GM21528 (cell line): ENCODE results near the gene HES7.
"Not testable (repeated sequence)": the region's sequence is repeated elsewhere in the genome, so short reads cannot be mapped to it uniquely, and the experiment has no call there.

Experiments used
- ATAC-seq: cut with Tn5 transposase; IDR thresholded peaks from one replicate; pipeline ENCODE4 v1.9.1; 2021; ENCODE audit warnings: mild to moderate bottlenecking, moderate library complexity; ENCODE audit not compliant: unreplicated experiment, low FRiP score

The HES7 gene

DNA sequence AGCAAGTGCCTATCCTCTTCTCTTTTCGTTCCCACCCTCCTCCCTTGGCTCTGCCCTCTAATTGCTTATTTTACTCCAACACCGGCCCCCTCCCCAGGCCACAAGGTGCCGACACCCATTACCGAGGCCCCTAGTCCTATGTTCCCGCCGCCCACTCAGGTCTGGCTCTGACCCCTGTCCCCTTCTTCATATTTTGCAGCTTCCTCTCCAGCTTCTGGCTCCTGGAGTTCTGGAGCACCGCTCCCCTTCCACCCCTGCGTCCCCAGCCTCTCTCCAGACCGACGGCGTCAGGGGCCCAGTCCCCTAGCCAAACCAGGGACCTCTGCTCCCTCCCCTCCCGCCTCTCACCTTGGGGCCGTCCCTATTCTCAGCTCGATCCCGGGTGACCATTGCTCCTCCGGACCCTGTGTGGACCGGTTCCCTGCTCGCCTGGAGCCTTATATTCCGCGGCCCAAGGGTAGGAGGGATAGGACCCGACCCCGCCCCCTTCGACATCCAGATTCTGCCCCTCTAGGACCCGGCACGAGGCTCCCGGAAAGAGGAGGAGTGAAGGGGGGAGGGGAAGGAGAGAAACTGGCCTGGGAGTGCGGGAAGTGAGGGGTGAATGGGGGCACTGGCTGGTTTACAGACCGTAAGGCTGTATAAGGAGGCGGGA lies at the start of gene HES7:
HES7 (minus strand) TSS at position 412 of the 655 bp plus-strand sequence; CDS start at position 390, 22 bp downstream.
- ATAC-seq = no peak

DNA sequence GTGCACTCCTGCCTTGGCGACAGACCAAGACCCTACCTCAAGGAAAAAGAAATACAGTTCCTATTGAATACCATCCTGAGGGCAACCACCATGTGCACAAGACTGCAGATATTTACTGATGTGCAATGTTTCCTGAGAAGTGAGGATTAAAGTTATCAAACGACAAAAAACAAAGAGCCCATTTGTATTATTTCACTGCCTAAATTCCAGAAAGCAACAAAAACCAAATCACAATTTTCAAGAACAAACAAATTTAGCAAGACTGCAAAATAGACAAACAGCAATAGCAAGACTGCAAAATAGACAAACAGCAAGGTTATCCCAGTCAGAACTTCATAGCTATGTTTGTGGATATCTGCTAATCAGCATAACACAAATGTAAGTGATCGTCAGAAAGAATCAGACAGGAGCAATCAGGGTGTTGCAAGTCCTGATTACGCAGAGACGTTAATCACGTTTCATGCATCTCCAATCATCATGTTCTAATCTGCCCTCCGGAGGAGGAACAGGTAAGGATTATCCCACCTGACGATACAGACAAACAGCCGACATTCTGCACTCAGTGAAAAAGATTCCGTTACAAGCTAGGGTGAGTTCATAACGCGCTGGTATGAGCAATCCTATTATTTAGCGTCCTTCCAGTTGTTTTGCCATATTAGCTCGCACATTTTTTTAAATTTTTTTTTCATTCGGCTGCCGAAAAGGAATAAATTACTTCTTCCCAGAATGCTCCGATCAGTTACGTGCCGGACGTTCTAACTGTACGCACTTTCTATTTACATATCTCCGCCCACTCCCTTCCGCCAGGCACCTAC lies 49.4 kb upstream of the HES7 start:
- peak; percentile 68 for ATAC-seq

DNA sequence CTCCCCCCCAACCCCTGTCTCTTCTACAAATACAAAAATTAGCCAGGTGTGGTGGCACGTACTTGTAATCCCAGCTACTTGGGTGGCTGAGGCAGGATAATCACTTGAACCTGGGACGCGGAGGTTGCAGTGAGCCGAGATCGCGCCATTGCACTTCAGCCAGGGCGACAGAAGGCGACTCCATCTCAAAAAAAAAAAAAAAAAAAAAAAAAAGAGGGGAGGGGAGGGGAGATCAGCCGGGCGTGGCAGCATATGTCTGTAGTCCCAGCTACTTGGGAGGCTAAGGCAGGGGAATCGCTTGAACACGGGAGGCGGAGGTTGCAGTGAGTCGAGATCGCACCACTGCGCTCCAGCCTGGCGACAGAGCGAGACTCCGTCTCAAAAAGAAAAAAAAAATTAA lies 46.3 kb upstream of the HES7 start:
- ATAC-seq = not testable (repeated sequence)

DNA sequence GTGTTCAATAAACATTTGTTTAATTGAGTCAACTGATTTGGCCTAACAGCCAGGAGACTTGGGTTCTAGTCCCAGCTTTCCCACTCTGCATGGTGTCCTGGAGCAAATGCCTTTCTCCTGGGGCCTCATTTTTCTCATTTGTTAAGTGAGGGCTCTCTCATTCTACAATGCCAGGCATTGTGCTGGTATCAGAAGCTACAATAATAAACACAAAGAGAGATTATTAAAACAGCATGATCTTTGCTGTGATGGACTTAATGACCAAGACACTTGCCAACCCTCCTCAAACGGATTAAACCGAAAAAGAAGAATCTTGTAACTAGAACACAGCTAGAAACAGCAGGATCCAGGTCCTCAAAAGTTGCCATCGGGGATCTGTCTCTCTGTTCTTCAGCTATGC lies 43.6 kb upstream of the HES7 start:
- no peak for ATAC-seq

DNA sequence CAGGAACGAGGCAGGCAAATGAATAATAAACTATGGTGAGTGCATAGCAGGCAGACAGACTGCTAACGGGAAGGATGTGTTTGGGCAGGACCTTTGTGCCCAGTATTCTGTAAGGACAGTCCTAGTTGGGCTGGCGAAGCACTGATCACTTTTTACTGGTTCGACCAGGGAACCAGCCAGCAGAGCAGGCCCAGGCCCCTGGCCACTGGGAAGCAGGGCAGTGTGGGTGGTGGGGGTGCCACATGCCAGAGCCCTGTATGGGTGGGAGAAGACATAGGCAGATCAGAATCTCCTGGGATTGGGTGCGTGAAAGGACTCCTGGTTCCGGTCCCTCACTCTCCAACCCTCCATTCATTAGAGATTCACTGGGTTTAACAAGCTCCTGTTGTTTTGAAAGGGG lies 42.8 kb upstream of the HES7 start:
- ATAC-seq = no peak

DNA sequence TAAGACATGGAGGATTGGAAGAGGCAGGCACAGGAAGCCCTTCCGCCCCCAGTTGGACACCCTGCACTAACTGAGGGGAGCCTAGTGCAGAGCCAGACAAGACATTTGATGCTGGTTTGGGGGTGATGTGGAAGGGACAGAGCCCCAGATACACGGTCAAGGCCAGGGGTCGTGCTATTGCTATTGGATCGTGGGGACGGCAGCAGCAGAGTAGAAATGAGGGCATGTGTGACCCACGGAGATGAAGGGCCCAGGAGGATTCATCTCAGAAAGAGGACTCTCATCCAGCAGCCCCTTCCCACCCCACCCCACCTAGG lies 40.9 kb upstream of the HES7 start:
- no peak for ATAC-seq

DNA sequence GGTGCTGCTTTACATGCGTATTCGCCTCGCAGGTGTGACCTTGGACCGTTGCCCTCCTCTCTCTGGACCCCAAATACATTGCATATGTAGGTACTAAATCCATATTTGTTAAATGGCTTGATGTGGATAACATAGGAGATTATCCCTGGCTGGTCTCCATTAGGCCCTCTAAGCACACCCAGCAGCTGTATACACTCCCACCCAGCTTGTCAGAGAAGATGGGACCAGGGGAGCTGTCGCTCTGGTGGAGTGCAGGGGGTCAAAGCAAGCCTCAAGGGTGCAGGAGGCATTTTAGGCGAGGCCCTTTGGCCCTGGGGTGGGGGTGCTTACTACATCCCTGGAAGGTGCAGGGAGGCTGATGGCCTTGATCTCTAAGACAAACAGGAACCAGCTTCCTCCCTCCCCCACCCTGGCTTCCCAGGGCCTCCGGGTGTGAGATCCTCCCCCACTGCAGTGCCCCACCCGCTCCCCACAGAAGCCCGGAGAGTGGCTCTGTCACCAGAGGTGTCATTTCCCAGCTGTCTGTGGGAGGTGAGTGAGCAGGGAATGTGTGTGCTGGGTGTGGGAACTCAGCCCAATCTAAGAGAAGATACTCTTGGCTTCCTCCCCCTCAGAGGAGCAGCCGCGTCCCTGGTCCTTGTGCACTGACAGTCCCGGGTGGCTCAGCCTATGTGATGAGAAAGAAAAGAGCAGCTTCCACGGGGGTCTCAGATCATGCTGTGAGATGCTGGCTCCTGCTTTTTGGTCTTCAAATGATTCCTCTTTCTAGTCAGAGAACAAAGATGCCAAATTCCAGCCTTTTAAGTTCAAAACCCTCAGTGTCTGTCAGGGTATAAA lies 40.3 kb upstream of the HES7 start:
- no peak for ATAC-seq

DNA sequence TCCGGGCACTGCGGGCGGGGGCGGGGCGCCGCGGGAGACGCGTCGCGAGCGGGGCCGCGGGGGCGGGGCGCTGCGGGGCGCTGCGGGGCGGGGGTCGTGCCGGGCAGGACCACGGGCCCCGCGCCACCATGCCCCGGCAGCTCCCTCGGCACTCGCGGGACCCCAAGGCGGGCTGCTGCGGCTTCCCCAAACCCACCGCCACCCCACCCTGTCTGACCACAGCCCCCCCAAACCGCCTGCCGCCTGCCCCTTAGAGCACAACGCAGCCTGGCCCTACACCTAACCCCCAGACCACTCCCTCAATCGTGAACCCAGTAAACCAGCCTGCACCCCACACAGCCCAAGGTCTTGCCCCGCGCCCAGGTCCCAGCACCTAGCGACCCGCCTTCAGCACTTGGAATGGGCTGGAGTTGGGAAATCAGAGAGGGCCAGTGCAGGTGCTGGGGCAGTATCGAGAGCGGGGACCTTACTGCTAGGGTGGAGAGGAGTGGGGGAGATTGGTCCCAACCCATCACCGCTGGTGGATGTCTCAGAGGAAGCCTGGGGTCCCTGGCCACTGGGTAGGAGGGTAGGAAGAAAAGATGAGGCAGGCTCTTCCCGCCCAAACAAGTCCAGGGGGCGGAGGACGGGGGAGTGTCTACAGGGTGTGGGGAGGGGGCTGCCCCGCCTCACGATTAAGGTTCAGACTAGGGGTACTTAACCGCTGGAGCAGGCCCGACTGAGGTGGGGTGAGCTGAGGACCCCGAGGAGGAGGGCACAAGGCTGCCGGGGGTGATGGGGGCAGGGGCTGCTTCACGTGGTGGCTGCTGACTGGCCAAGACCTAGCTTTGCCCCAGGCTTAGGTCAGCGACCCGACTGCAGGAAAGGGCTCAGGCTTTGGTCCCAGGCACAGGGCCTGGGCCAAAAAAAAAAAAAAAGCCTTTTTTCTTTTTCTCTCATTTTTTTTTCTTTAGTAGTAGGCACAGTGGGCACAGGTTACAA lies 39.4 kb upstream of the HES7 start:
- no peak for ATAC-seq

DNA sequence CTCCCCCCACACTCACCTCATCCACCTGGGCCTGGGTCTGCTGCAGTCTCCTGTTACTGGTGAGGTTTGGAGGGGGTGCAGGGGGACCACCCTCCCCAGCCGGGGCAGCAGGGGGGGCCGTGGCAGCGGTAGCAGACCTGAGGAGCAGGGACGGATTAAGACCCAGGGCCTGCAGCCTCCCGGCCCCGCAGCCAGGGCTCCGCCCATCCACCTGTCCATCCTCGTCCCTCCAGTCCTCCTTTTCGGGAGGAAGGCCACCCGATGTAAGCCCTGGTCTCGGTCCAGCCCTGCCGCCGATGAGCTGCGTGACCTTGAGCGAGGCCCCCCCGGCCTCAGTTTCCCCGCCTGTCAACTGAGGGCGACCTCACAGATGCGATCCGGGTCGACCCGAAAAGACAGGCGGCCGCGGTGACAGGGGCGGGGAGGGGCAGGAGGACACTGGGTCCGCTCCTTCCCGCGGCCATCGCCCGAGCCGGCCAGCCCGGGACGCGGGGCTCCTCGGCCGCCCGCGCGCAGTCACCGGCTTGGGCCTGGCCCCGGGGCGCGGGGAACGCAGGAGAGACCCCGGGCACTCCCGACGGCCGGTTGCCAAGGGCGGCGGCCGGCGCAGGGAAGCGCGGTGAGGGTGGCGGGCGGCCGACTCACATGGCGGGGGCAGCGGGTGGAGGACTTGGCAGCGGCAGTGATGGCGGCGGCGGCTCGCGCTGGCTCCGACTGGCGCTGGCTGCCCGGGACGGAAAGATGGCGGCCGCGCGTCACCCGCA lies 38.5 kb upstream of the HES7 start, which contains the start of gene VAMP2:
VAMP2 (minus strand) TSS at position 716 of the 764 bp plus-strand sequence; CDS start at position 647, 69 bp downstream.
- no peak for ATAC-seq

DNA sequence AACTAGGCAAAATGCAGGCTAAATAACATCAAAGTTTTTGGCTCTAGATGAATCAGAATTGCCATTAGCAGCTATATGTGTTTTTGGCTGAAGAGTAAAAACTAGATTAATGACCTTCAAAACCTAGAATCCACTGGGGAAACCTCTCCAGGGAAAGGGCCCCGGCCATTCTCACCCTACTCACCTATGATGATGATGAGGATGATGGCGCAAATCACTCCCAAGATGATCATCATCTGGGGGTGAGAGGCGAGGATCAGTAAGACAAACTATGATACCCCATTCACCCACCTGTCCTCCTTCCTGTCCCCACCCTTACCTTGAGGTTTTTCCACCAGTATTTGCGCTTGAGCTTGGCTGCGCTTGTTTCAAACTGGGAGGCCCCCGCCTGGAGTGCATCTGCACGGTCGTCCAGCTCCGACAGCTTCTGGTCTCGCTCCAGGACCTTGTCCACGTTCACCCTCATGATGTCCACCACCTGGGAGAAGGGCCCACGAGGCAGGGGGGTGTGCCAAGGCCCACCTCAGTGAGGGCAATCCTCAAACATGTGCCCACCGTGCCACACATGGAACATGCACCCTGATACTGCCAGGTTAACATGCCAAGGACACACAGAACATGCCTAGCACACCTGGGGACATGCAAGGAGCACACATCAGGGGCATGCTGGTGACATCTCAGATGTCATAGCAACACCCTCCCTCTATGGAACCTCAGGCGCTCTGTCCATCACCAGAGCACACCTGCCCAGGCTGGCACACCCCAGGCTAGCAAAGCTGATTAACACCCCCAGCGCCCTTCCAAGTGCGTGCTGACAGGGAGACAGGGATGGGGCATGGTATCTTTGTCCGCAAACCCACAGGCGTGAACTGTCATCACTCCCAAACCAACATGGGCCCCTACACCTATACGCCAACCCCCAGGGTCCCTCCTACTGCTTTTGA lies 37.7 kb upstream of the HES7 start:
- ATAC-seq = no peak

DNA sequence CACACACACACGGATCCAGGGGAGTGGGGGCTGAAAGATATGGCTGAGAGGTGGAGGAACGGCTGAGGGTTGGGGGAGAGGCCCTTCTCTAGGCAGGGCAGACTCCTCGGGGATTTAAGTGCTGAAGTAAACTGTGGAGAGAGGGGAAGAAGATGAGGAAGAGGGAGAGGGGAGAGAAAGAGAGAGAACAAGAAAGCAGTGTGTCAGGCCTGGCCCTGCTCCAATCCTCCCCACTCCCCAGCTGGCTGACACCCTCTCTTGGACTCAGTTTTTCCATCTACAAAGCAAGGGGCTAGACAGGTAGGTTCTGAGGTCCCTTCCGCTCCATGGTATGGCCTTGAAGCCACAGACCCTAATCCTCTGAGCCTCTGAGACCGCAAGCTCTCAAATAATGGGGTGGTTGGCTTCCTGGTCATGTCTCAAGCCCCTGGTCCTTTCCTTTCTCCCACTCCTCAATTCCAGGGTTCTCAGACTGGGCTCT lies 36.9 kb upstream of the HES7 start:
- no peak for ATAC-seq

DNA sequence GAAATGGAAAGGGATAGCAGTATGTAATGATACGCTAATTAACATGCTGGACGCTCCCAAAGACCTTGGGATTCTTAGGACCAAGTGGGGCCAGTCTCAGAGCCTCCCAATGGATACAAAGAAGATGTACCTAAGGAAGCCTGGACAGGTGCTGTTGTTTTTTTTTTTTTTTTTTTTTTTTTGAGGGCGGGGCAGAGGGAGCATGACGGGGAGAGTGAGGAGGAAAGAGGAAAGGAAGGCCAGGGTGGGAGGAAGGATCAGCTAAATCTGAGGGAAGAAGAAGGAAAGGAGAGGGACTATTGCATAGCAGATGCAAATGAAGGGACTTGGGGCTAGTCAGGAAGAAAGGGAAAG lies 36.3 kb upstream of the HES7 start:
- no peak for ATAC-seq

DNA sequence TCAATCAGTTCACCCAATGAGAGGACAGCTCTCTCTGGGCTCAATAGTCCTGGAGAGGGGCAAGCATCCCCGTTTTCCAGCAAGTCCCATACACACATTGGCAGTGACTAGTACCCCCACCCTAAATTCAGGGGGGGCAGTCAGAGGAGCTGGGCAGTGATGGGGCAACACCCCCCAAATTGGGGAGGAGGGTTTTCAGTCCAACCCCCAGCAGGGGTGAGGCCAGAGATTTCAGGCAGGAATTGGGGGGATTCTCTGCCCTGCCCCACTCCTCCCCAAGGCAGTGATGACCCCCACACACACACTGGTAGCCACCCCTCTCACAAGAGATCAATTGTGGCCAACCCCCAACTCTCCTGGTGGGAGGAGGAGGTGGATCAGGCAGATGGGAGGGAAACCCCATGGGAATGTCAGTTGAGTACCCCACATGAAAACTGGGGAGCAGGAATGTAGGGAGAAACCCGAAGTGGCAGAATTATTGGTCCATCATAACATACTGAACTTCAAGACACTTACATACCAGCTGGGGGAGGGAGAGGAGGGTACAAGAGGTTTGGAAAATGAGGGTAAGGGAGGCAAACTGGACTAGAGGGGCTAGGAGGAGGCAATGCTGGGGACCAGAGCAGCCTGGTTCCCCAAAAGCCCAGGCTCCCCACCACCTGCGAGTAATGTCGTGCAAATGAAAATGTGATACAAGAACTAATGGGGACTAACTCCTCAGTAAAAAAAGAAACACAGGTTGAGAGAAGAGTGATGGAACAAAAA lies 35.7 kb upstream of the HES7 start:
- no peak for ATAC-seq

DNA sequence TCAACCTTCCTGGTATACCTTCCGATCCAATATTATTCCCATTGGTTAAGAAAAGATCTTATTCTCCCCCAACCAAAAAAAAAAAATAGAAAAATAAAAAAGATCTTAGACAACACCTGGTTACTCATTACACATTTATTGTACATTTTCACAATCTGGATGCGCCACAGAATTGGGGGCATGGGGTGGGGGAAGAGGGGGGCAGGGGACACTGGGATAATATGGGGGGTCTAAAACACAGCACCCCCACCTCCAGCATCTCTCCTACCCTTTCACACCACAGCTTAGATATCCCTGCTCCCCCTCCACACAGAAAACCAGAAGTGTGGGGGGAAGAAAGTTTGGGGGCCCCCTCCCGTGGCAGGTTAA lies 35.1 kb upstream of the HES7 start:
- no peak for ATAC-seq

DNA sequence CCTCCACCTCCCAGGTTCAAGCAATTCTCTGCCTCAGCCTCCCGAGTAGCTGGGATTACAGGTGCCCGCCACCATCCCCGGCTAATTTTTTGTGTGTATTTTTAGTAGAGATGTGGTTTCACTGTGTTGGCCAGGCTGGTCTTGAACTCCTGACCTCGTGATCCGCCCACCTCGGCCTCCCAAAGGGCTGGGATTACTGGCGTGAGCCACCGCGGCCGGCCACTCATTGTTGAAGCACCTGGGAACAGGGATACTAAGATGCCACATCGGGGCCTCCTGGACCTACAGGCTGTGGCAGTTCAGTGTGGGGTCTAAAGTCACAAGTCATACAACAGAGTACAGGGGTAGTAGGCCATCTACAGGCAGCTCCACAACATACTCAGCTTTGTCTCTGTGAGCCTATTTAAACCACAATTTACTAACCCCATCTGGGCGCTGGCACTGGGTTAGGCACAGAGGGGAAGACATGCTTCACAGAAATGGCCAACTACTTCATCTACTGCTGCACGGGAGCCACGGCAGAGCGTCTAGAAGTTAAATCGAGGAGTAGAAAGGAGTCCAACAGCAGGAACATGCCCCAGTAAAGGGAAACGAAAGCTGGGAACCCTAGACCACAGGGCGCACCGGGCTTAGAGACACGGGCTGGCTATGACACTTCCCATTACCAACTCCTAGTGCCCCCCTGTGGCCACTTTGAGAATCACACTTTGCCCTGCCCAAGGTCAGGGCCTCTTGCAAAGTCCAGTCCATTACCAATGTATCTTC lies 34.5 kb upstream of the HES7 start:
- no peak for ATAC-seq

DNA sequence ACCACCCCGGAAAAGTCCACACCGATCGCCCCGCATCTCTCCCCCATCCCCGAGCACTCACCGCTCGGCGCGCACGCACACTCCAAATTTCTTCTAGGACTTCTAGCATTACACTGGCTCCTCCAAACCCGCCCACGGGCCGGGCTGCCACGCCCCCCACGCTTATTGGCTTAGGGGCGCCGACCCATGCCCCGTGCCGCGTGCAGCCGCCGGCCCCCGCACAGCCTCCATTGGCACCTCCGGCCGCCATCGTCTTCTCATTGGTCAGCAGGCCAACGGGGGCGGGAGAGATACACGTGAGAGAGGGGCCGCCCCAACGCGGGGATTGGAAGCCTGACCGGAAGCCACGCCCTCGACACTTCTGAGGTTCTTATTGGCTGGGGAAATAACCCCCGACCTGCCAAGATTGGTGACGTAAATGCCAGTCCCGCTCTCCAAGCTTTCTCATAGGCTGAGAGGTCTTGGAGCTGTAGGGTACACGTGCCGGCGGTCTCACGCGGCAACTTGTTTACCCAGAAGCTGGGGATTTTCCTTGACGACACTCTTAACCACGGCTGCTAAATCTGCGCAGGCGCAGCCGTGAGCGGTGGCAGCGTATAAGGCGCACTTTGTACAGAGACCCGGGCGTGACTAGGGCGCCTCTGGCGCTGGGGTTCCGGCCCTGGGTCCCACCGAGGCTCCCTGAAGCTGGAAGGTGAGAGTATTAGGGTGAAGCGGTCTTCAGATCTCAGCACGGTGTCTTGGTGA lies 32.5 kb upstream of the HES7 start:
- ATAC-seq = peak; percentile 81
